ENCODE data around the gene TCF7L2.

TCF7L2 gene

DNA sequence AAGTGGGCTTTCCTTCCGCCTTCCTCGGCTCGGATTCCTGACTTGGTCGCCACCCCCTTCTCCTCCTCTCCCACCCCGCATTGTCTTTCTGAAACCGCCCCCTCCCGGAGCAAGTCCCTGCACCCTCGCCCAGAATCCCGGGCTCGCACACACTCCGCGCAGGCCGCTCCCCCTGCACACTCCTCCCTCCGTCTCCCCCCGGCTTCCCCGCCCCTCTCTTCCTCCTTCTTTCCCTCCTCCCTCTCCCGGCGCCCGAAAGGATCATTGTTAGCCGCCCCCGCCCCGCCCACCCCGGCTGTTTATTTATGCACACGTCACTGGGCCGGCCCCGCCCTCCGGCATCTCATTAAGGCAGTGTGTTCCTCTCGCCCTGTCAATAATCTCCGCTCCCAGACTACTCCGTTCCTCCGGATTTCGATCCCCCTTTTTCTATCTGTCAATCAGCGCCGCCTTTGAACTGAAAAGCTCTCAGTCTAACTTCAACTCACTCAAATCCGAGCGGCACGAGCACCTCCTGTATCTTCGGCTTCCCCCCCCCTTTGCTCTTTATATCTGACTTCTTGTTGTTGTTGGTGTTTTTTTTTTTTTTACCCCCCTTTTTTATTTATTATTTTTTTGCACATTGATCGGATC, at the start of gene TCF7L2:
TCF7L2 (plus strand) TSS at position 373 of the 633 bp plus-strand sequence. CDS start 510 bp downstream, outside the sequence.
- peak; percentile 93 for ATAC-seq
- TF ChIP-seq CSDC2 (CRISPR knock-in tag; IDR thresholded peaks at IDR 0.05) = no peak
- TF ChIP-seq, protein P1, sequence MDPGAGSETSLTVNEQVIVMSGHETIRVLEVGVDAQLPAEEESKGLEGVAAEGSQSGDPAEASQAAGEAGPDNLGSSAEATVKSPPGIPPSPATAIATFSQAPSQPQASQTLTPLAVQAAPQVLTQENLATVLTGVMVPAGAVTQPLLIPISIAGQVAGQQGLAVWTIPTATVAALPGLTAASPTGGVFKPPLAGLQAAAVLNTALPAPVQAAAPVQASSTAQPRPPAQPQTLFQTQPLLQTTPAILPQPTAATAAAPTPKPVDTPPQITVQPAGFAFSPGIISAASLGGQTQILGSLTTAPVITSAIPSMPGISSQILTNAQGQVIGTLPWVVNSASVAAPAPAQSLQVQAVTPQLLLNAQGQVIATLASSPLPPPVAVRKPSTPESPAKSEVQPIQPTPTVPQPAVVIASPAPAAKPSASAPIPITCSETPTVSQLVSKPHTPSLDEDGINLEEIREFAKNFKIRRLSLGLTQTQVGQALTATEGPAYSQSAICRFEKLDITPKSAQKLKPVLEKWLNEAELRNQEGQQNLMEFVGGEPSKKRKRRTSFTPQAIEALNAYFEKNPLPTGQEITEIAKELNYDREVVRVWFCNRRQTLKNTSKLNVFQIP (CRISPR knock-in tag; IDR thresholded peaks at IDR 0.05; ENCODE audit: borderline replicate concordance, low read depth) = no peak
- TF ChIP-seq, protein P2, sequence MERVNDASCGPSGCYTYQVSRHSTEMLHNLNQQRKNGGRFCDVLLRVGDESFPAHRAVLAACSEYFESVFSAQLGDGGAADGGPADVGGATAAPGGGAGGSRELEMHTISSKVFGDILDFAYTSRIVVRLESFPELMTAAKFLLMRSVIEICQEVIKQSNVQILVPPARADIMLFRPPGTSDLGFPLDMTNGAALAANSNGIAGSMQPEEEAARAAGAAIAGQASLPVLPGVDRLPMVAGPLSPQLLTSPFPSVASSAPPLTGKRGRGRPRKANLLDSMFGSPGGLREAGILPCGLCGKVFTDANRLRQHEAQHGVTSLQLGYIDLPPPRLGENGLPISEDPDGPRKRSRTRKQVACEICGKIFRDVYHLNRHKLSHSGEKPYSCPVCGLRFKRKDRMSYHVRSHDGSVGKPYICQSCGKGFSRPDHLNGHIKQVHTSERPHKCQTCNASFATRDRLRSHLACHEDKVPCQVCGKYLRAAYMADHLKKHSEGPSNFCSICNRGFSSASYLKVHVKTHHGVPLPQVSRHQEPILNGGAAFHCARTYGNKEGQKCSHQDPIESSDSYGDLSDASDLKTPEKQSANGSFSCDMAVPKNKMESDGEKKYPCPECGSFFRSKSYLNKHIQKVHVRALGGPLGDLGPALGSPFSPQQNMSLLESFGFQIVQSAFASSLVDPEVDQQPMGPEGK (CRISPR knock-in tag; IDR thresholded peaks at IDR 0.05; ENCODE audit: borderline replicate concordance) = peak; percentile 93
- TF ChIP-seq ZFP3 (CRISPR knock-in tag; IDR thresholded peaks at IDR 0.05) = peak; percentile 87
- no peak for TF ChIP-seq BACH2 (CRISPR knock-in tag; IDR thresholded peaks at IDR 0.05; ENCODE audit: borderline replicate concordance)
- no peak for TF ChIP-seq CSRNP3 (CRISPR knock-in tag; IDR thresholded peaks at IDR 0.05)
- TF ChIP-seq OSR1 (CRISPR knock-in tag; IDR thresholded peaks at IDR 0.05) = no peak
- no peak for TF ChIP-seq ZFP30 (CRISPR knock-in tag; IDR thresholded peaks at IDR 0.05)
- TF ChIP-seq GLIS3 (CRISPR knock-in tag; IDR thresholded peaks at IDR 0.05) = no peak
- TF ChIP-seq CREB5 (CRISPR knock-in tag; IDR thresholded peaks at IDR 0.05; ENCODE audit: low read depth) = no peak

DNA sequence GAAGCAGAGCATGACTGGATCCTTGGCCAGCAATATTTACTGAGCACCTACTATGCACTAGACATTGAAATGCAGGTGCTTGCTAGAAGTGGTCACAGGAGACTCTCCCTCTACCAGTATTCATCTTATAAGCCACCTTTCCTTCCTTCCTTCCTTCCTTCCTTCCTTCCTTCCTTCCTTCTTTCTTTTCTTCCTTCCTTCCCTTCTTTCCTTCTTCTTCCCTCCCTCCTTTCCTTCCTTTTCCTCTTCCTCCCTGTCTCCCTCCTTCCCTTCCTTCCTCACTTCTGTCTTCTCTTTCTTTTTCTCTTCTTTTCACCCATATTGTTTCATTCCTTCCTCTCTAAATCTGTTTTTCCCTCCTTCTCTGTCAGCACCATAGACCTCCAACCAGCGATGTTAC, 47.3 kb upstream of the TCF7L2 start:
- TF ChIP-seq ZNF8 (CRISPR knock-in tag; IDR thresholded peaks at IDR 0.05) (no peak), GLIS3 (CRISPR knock-in tag; IDR thresholded peaks at IDR 0.05) (no peak), ESRRG (CRISPR knock-in tag; IDR thresholded peaks at IDR 0.05) (no peak), ZNF565 (CRISPR knock-in tag; conservative IDR thresholded peaks at IDR 0.05; ENCODE audit: low read depth) (no peak), ZFP3 (CRISPR knock-in tag; IDR thresholded peaks at IDR 0.05) (no peak), CSDC2 (CRISPR knock-in tag; IDR thresholded peaks at IDR 0.05) (no peak), TCF4 (CRISPR knock-in tag; IDR thresholded peaks at IDR 0.05; ENCODE audit: borderline replicate concordance) (no peak), ARNTL (CRISPR knock-in tag; IDR thresholded peaks at IDR 0.05; ENCODE audit: borderline replicate concordance, low read depth) (no peak), SNAI2 (CRISPR knock-in tag; IDR thresholded peaks at IDR 0.05) (no peak), TOX (CRISPR knock-in tag; IDR thresholded peaks at IDR 0.05; ENCODE audit: borderline replicate concordance) (no peak), ISL1 (CRISPR knock-in tag; IDR thresholded peaks at IDR 0.05) (no peak), RARB (CRISPR knock-in tag; IDR thresholded peaks at IDR 0.05) (no peak), CSRNP3 (CRISPR knock-in tag; IDR thresholded peaks at IDR 0.05) (no peak), PPARA (CRISPR knock-in tag; IDR thresholded peaks at IDR 0.05; ENCODE audit: borderline replicate concordance) (no peak)
- TF ChIP-seq, protein P2 (CRISPR knock-in tag; IDR thresholded peaks at IDR 0.05; ENCODE audit: borderline replicate concordance) = no peak
- ATAC-seq = no peak

DNA sequence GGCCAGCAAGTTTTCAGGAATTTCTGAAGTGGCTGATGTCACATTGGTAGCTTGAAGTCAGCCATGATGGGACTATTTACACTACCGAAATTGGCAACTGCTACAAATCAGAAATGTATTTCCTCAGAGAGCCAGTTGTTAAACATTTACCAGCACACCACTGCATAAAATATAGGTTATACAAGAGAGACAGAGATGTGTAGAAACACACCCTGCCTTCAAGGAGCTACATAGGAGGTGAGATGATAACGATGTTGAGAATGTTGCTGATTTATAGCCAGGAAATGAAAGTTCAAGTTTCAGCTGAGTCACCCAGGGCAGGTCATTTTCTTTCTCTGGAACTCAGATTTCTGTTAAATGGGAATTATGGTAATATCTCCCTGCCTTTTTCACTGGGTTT, 46.0 kb upstream of the TCF7L2 start:
- ATAC-seq = no peak
- TF ChIP-seq ARNTL (CRISPR knock-in tag; IDR thresholded peaks at IDR 0.05; ENCODE audit: borderline replicate concordance, low read depth) (no peak), TSHZ2 (CRISPR knock-in tag; IDR thresholded peaks at IDR 0.05) (no peak), CSRNP3 (CRISPR knock-in tag; IDR thresholded peaks at IDR 0.05) (no peak), TOX (CRISPR knock-in tag; IDR thresholded peaks at IDR 0.05; ENCODE audit: borderline replicate concordance) (no peak), PPARA (CRISPR knock-in tag; IDR thresholded peaks at IDR 0.05; ENCODE audit: borderline replicate concordance) (no peak)

Data from SK-N-SH treated with all-trans-retinoic acid at 6 μM for 48 hours (cell line).